Skeletal muscle tissue (tissue), 4 donors: ENCODE results near the gene MSH6. TPM values are rescaled to one million over a fixed set of nuclear protein-coding genes. Genes with fewer than 3 reads are reported as not detected.

Source experiments
- H3K27ac ChIP-seq: one replicate; pipeline ENCODE4 v1.7.0; 2013; ENCODE audit warnings: mild to moderate bottlenecking, low read depth, low read length, inconsistent platforms
- H3K27me3 ChIP-seq, 3 donors: one replicate each; pipeline ENCODE4 v1.7.0; 2013; ENCODE audit warnings: low read length in 3 of 3; ENCODE audit not compliant: control insufficient read depth in 3 of 3, insufficient read depth in 3 of 3
- H3K36me3 ChIP-seq, 3 donors: one replicate each; pipeline ENCODE4 v1.7.0; 2013; ENCODE audit warnings: low read length in 3 of 3; ENCODE audit not compliant: control insufficient read depth in 3 of 3, insufficient read depth in 3 of 3
- H3K4me1 ChIP-seq, 3 donors: one replicate each; pipeline ENCODE4 v1.7.0; 2013; ENCODE audit warnings: low read length in 3 of 3, mild to moderate bottlenecking in 3 of 3; ENCODE audit not compliant: control insufficient read depth in 3 of 3, insufficient read depth in 3 of 3
- H3K4me3 ChIP-seq, 3 donors: one replicate each; pipeline ENCODE4 v1.7.0; 2013; ENCODE audit warnings: low read length in 3 of 3
- H3K9ac ChIP-seq, 3 donors: one replicate each; pipeline ENCODE4 v1.7.0; 2013; ENCODE audit warnings: low read length in 3 of 3, mild to moderate bottlenecking in 3 of 3, moderate library complexity in 2 of 3, low read depth in 1 of 3
- H3K9me3 ChIP-seq, 3 donors: one replicate each; pipeline ENCODE4 v1.7.0; 2013; ENCODE audit warnings: low read length in 3 of 3; ENCODE audit not compliant: control insufficient read depth in 3 of 3
- total RNA-seq: library from RNA; depleted of rRNA; stranded (reverse); fragments of >200 nt; gene quantifications from one replicate; pipeline ENCODE4 v1.2.3, GENCODE V29; 2014
- donor health status: Osteomylitis.

Gene MSH6, protein sequence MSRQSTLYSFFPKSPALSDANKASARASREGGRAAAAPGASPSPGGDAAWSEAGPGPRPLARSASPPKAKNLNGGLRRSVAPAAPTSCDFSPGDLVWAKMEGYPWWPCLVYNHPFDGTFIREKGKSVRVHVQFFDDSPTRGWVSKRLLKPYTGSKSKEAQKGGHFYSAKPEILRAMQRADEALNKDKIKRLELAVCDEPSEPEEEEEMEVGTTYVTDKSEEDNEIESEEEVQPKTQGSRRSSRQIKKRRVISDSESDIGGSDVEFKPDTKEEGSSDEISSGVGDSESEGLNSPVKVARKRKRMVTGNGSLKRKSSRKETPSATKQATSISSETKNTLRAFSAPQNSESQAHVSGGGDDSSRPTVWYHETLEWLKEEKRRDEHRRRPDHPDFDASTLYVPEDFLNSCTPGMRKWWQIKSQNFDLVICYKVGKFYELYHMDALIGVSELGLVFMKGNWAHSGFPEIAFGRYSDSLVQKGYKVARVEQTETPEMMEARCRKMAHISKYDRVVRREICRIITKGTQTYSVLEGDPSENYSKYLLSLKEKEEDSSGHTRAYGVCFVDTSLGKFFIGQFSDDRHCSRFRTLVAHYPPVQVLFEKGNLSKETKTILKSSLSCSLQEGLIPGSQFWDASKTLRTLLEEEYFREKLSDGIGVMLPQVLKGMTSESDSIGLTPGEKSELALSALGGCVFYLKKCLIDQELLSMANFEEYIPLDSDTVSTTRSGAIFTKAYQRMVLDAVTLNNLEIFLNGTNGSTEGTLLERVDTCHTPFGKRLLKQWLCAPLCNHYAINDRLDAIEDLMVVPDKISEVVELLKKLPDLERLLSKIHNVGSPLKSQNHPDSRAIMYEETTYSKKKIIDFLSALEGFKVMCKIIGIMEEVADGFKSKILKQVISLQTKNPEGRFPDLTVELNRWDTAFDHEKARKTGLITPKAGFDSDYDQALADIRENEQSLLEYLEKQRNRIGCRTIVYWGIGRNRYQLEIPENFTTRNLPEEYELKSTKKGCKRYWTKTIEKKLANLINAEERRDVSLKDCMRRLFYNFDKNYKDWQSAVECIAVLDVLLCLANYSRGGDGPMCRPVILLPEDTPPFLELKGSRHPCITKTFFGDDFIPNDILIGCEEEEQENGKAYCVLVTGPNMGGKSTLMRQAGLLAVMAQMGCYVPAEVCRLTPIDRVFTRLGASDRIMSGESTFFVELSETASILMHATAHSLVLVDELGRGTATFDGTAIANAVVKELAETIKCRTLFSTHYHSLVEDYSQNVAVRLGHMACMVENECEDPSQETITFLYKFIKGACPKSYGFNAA (N-terminal part only)
- total RNA-seq = 33.4 TPM

DNA sequence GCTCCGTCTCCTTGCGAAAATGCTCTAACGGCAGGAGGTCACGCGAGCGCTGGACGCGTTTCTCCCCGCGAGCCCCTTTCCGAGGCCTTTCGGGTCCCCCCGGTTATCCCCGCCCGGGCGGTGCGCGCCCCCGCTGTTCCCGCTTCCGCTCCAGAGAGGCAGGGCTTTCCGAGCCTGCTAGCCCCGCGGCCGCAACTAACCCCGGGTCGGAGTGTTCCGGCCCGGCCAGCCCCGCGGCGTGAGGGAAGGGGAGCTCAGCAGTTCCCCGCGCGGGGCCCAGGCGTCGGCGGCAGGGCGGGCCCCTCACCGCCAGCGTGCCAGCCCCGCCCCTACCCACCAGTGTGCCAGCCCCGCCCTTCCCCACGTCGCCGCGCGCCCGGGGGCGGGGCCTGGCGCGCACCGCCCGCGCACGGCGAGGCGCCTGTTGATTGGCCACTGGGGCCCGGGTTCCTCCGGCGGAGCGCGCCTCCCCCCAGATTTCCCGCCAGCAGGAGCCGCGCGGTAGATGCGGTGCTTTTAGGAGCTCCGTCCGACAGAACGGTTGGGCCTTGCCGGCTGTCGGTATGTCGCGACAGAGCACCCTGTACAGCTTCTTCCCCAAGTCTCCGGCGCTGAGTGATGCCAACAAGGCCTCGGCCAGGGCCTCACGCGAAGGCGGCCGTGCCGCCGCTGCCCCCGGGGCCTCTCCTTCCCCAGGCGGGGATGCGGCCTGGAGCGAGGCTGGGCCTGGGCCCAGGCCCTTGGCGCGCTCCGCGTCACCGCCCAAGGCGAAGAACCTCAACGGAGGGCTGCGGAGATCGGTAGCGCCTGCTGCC, at the start of gene MSH6:
Gene MSH6 (plus strand): TSS at position 475 of the 815 bp plus-strand sequence. CDS start 89 bp downstream, at position 564.
- peaks cover 2 to 9% (median 5%) of the 10 kb centered on the region in 3 donors for H3K4me1 ChIP-seq
- peak within 1 kb of the TSS; percentile 84 to 88 (median 86) for H3K9ac ChIP-seq
- peak within 1 kb of the TSS; percentile 81 to 93 (median 87) for H3K4me3 ChIP-seq
- H3K9me3 ChIP-seq = no peaks in the 10 kb centered on the region
- H3K36me3 ChIP-seq = no peaks in the 10 kb centered on the region
- peak within 1 kb of the TSS; percentile 86 for H3K27ac ChIP-seq
- no peaks in the 10 kb centered on the region for H3K27me3 ChIP-seq

DNA sequence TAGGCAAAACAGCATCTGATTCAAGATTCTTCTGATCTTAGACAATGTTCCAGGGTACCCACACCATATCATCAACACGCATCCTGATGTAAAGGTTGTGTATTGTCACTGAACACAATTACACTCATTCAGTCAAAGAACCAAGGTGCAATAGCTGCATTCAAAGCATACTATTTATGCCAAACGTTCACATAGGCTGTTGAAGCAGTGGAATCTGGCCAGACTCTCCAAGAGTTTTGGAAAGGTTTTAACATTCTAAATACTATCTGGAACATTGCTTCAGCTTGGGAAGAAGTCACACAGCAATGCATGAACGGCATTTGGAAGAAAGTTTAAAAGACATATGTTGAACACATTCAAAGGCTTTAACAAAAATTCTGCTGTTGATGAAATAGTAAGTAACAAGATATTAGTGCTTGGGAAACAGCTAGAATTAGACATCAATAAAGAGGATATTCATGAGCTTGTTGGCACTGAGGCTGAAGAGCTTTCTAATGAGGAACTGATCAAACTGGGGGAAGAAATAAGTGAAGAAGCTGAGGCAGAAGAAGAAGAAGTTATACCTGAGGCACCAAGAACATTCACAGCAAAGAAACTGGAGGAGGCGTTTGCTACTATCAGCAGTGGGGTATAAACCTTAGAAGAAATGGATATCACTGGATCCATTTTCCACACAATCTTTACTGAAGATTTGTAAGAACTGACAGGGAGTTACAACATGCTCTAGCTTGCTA, 47.6 kb upstream of the MSH6 start:
- Histone ChIP-seq H3K27ac (no peak overlapping the region), H3K4me1 (no peaks in the 10 kb centered on the region), H3K36me3 (no peaks in the 10 kb centered on the region), H3K4me3 (no peak overlapping the region), H3K9me3 (no peaks in the 10 kb centered on the region), H3K9ac (no peak overlapping the region), H3K27me3 (no peaks in the 10 kb centered on the region)

DNA sequence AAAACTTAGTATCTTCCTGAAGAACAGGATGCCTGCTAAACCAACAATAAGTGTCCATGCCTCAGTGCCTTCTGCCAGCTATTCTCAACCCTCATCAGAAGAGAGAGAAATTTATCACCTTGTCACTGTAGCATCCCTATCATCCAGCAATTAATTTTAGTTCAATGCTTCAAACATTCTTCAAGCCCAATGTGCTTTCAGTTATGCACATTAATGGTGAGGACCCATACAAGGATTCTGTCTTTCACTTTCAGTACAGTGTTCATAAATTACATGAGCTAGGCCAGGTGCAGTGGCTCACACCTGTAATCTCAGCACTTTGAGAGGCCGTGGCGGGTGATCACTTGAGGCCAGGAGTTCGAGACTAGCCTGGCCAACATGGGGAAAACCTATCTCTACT, 47.0 kb upstream of the MSH6 start:
- no peaks in the 10 kb centered on the region for H3K36me3 ChIP-seq
- no peaks in the 10 kb centered on the region for H3K4me1 ChIP-seq
- no peaks in the 10 kb centered on the region for H3K27me3 ChIP-seq
- no peak overlapping the region for H3K9ac ChIP-seq
- H3K27ac ChIP-seq = no peak overlapping the region
- no peak overlapping the region for H3K4me3 ChIP-seq
- H3K9me3 ChIP-seq = no peaks in the 10 kb centered on the region

DNA sequence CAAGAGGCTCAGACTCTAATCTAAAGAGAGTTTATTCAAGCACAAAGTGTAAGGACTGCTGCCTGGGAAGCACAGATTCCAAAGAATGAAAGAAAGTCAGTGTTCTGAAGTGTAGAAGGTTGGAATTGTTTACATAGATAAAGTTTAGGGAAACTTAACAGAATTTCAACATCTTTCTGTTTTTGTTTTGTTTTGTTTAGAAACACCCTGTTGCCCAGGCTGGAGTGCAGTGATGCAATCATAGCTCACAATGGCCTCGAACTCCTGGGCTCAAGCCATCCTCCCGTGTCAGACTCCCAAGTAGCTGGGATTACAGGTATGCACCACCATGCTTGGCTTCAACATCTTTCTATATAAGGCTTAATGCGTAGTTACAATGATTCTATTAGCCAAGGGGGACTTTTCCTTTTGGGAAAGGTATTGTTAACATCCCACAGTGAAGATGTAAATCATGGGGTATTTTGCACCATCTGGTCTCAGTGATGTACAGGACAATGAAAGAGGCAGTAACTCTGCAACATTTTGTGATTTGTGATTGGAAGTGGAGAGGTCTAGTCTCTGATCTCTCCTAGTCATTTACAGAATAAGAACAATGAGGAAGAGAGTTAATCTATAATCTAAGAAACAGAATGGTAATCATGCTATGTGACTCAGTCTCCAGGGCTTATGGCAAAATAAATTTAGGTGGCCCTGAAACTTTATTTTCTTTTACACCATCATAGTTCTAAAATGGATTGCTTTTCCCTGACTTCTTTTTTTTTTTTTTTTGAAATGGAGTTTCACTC, 45.6 kb upstream of the MSH6 start:
- Histone ChIP-seq H3K36me3 (no peaks in the 10 kb centered on the region), H3K9ac (no peak overlapping the region), H3K4me1 (no peaks in the 10 kb centered on the region), H3K27me3 (peaks cover 0 to 2% (median 0%) of the 10 kb centered on the region in 3 donors), H3K4me3 (no peak overlapping the region), H3K9me3 (no peaks in the 10 kb centered on the region), H3K27ac (no peak overlapping the region)

DNA sequence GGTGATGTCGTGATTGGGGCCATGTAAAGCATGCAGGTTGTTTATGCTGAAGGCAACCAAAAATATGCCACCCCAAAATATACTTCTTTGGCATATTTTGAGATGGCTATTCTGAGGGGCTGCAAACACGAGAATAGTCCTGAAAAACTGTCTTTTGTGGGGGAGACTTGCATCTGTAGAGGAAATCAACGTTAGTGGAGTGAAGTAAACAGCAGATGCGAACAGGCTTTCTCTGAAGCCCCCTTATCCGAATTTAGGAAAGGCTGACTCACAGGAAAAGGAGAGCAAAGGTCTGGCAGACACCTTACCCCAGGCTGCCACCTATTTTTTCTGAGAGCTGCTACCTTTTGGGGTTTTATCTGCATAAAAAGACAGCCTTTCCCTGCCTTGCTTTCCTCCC, 44.6 kb upstream of the MSH6 start:
- Histone ChIP-seq H3K4me1 (no peaks in the 10 kb centered on the region), H3K9ac (no peak overlapping the region), H3K27me3 (peaks cover 0 to 7% (median 4%) of the 10 kb centered on the region in 3 donors), H3K27ac (no peak overlapping the region), H3K4me3 (no peak overlapping the region), H3K36me3 (no peaks in the 10 kb centered on the region), H3K9me3 (no peaks in the 10 kb centered on the region)

DNA sequence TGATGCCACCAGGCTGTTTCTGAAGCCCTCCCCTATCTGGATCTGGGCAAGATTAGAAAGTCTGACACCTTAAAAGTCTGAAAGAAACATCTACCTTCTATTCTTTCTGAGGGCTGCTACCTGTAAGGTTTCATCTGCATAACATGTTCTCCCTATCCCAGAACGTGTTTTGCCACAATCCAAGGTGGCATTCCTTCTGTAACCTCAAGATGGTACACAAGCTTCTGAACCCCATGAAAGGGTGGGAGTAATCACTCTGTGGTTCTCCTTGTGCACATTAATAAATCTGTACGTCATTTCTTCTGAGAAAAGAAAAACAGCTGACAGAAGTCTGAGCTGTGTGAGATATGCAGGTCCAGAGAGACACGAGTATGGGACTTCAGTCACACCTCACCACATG, 41.8 kb upstream of the MSH6 start:
- no peaks in the 10 kb centered on the region for H3K36me3 ChIP-seq
- no peak overlapping the region for H3K4me3 ChIP-seq
- peaks cover 3 to 7% (median 4%) of the 10 kb centered on the region in 3 donors for H3K27me3 ChIP-seq
- no peak overlapping the region for H3K27ac ChIP-seq
- no peaks in the 10 kb centered on the region for H3K4me1 ChIP-seq
- no peak overlapping the region for H3K9ac ChIP-seq
- H3K9me3 ChIP-seq = no peaks in the 10 kb centered on the region

DNA sequence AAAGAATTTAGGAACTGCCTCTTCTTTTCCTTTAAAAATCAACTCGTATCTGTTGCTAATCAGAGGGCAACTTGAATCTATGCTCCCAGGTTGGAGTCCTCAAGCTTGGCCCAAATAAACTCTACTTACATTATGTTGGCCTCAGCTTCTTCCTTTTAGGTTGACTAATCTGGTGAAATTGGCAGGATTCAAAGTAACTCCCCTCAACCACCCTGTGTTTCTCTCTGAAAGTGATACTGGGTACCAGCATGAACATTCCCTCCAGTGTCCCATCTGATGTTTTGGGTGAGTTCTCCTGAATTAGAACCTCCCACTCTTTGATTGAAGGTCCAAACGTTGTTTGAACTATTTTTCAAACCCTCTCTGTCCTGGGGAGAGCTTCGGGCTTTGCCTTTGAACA, 41.3 kb upstream of the MSH6 start:
- Histone ChIP-seq H3K9ac (no peak overlapping the region), H3K27ac (no peak overlapping the region), H3K9me3 (no peaks in the 10 kb centered on the region), H3K36me3 (no peaks in the 10 kb centered on the region), H3K4me3 (no peak overlapping the region), H3K27me3 (peaks cover 3 to 7% (median 4%) of the 10 kb centered on the region in 3 donors), H3K4me1 (no peaks in the 10 kb centered on the region)

DNA sequence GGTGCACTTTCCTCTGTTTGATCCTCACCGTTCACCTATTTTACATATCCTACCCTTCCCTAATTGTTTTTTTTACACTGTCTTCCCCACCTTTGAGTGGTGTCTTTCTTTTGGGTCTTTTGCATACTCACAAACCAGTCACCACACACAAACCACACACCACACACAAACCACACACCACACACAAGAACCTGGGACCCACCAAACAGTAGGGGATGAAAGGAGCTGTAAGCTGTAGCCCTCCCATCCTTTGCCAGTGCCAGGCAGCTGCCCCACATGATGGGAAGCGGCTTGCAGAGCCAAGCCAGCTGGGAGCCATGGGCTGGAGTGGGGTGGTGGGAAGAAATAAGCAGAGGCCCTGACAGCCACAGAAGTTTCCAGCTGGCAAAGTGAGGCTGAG, 38.9 kb upstream of the MSH6 start:
- H3K4me1 ChIP-seq = no peaks in the 10 kb centered on the region
- H3K36me3 ChIP-seq = no peaks in the 10 kb centered on the region
- no peak overlapping the region for H3K9ac ChIP-seq
- peaks cover 3 to 7% (median 4%) of the 10 kb centered on the region in 3 donors for H3K27me3 ChIP-seq
- H3K9me3 ChIP-seq = no peaks in the 10 kb centered on the region
- no peak overlapping the region for H3K27ac ChIP-seq
- H3K4me3 ChIP-seq = no peak overlapping the region
